Activated B cell treated with CpG ODN at 0.5 μM for 24 hours (primary cell): ENCODE results near the gene ABLIM2. TPM values are rescaled to one million over a fixed set of nuclear protein-coding genes. Genes with fewer than 3 reads are reported as not detected.

ENCODE experiments used
- ATAC-seq: fragments of 200-7000 bp; cut with Tn5 transposase; one replicate; pipeline ENCODE4 v1.10.0; 2021; ENCODE audit warnings: low read depth, mild to moderate bottlenecking, moderate library complexity
- CTCF ChIA-PET: fragments of 350-600 bp; sonication (Branson Sonifier 250); formaldehyde crosslinking; loops from one replicate; lab custom pipeline; 2021; ENCODE audit warnings: antibody characterized with exemption; lab: Charles Lee
- POLR2A ChIA-PET: fragments of 350-600 bp; sonication (Branson Sonifier 250); formaldehyde crosslinking; loops from one replicate; lab custom pipeline; 2021; ENCODE audit warnings: antibody characterized with exemption; lab: Charles Lee
- DNase-seq: peaks from one replicate; pipeline ENCODE4 v3.0.0; 2022
- H3K27ac Mint-ChIP-seq: one replicate; pipeline ENCODE4 v1.8.0; 2020; ENCODE audit warnings: mixed read lengths
- H3K27me3 Mint-ChIP-seq: one replicate; pipeline ENCODE4 v1.8.0; 2021; ENCODE audit warnings: mixed read lengths
- H3K36me3 Mint-ChIP-seq: one replicate; pipeline ENCODE4 v1.8.0; 2021; ENCODE audit warnings: low read depth, mixed read lengths
- H3K4me1 Mint-ChIP-seq: one replicate; pipeline ENCODE4 v1.8.0; 2021; ENCODE audit warnings: mixed read lengths
- H3K4me3 Mint-ChIP-seq: one replicate; pipeline ENCODE4 v1.8.0; 2020; ENCODE audit warnings: mild to moderate bottlenecking, mixed read lengths
- H3K9me3 Mint-ChIP-seq: one replicate; pipeline ENCODE4 v1.8.0; 2020; ENCODE audit warnings: mixed read lengths
- intact Hi-C: fragments of 100-400 bp; cut with micrococcal nuclease; formaldehyde crosslinking; loops from one replicate; pipeline ENCODE4 v1.15.1; 2024
- total RNA-seq: library from RNA; stranded (reverse); gene quantifications from 2 replicates; pipeline ENCODE4 v1.2.3, GENCODE V29; 2022
- TF ChIP-seq, protein P1 (sequence below): fragments of 200-600 bp; IDR thresholded peaks from one replicate; pipeline ENCODE4 v1.8.0; 2022; ENCODE audit warnings: antibody characterized with exemption, mild to moderate bottlenecking

Gene ABLIM2
- total RNA-seq, 1 donor from 2014 or later = 5.2 TPM

GRCh38 chr4:8077181-8078108 lies 81.2 kb downstream of the ABLIM2 start:
- Mint-ChIP-seq H3K4me1 (no peaks in the 10 kb centered on the region), H3K27ac (no peak overlapping the region), H3K36me3 (no peaks in the 10 kb centered on the region), H3K9me3 (no peaks in the 10 kb centered on the region), H3K4me3 (no peak overlapping the region), H3K27me3 (peaks cover 8% of the 10 kb centered on the region)
- TF ChIP-seq, protein P1, sequence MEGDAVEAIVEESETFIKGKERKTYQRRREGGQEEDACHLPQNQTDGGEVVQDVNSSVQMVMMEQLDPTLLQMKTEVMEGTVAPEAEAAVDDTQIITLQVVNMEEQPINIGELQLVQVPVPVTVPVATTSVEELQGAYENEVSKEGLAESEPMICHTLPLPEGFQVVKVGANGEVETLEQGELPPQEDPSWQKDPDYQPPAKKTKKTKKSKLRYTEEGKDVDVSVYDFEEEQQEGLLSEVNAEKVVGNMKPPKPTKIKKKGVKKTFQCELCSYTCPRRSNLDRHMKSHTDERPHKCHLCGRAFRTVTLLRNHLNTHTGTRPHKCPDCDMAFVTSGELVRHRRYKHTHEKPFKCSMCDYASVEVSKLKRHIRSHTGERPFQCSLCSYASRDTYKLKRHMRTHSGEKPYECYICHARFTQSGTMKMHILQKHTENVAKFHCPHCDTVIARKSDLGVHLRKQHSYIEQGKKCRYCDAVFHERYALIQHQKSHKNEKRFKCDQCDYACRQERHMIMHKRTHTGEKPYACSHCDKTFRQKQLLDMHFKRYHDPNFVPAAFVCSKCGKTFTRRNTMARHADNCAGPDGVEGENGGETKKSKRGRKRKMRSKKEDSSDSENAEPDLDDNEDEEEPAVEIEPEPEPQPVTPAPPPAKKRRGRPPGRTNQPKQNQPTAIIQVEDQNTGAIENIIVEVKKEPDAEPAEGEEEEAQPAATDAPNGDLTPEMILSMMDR = no peak
- DNase-seq (no peak), ATAC-seq (no peak)
- CTCF ChIA-PET = no interaction called here
- intact Hi-C loops = no loop called here
- POLR2A ChIA-PET = no interaction called here

GRCh38 chr4:8076023-8076422 lies 82.6 kb downstream of the ABLIM2 start:
- Mint-ChIP-seq H3K4me3 (no peak overlapping the region), H3K27ac (no peak overlapping the region), H3K36me3 (no peaks in the 10 kb centered on the region), H3K4me1 (no peaks in the 10 kb centered on the region), H3K9me3 (no peaks in the 10 kb centered on the region), H3K27me3 (peaks cover 9% of the 10 kb centered on the region)
- intact Hi-C loops = no loop called here
- POLR2A ChIA-PET = no interaction called here
- CTCF ChIA-PET = no interaction called here
- ATAC-seq (no peak), DNase-seq (no peak)
- TF ChIP-seq, protein P1 = no peak

GRCh38 chr4:8073206-8073863 lies 85.3 kb downstream of the ABLIM2 start:
- CTCF ChIA-PET = no interaction called here
- H3K4me3 Mint-ChIP-seq = no peak overlapping the region
- no peak for ATAC-seq
- no peaks in the 10 kb centered on the region for H3K36me3 Mint-ChIP-seq
- POLR2A ChIA-PET = no interaction called here
- peaks cover 9% of the 10 kb centered on the region for H3K27me3 Mint-ChIP-seq
- DNase-seq = no peak
- no peaks in the 10 kb centered on the region for H3K9me3 Mint-ChIP-seq
- TF ChIP-seq, protein P1 = no peak
- no peak overlapping the region for H3K27ac Mint-ChIP-seq
- intact Hi-C loops = no loop called here
- H3K4me1 Mint-ChIP-seq = no peaks in the 10 kb centered on the region

DNA sequence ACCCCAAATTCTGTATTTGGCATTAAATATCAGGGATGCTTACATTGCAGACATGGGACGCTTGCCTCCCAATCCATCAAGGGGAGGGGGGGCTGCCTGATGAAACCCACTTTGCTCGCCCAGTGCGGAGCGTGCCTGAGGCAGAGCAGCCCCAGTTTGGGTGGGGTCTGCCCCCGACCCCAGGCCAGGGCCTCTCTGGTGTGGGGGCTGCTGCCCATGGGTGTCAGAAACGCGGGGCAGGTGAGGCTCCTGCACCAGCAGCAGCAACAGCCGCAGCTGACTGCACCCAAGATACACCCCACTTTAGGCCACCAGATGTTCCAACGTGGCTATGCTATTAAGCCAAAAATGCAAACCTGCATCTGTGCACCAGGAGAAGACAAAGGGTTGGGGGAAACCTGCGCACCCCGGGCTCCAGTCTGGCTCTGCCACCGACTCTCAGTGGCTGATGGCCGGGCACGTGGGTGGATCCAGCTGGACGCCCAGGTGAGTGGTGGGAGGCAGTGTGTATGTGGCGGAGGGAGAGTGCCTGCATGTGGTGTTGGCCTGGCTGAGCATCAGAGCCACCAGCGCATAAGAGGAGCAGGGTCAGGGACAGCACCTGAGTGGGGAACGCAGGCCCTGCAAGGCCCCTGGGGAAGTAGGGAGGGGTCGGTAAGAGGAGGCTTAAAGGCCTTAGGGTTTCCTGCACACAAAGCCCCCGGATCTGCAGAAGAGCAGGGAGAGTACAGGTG lies 86.2 kb downstream of the ABLIM2 start:
- Mint-ChIP-seq H3K27ac (no peak overlapping the region), H3K9me3 (no peaks in the 10 kb centered on the region), H3K27me3 (peaks cover 9% of the 10 kb centered on the region), H3K4me1 (no peaks in the 10 kb centered on the region), H3K4me3 (no peak overlapping the region), H3K36me3 (no peaks in the 10 kb centered on the region)
- ChIA-PET POLR2A (no interaction called here), CTCF (no interaction called here)
- TF ChIP-seq, protein P1 = no peak
- no peak for ATAC-seq
- DNase-seq = no peak
- intact Hi-C loops = no loop called here

DNA sequence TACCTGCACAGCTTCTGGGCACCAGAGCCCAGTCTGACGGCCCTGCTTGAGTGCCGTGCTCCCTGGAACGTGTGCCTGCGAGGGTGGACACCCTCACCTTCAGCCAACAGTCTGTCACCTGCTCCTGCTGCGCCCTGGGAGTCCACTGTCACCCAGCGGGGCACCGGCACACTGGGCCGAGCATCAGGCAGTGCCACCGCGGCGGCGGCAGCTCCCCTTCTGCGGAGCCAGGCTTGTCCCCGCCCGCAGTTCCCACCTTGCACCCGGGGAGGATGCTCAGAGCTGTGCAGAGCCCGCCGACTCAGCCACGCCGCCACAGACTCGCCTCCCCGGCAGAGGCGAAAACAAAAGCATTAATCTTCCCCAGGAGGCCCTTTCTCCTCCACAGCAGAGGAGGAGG lies 86.8 kb downstream of the ABLIM2 start:
- ChIA-PET POLR2A (no interaction called here), CTCF (no interaction called here)
- no peak overlapping the region for H3K27ac Mint-ChIP-seq
- H3K36me3 Mint-ChIP-seq = no peaks in the 10 kb centered on the region
- no peaks in the 10 kb centered on the region for H3K4me1 Mint-ChIP-seq
- intact Hi-C loops = no loop called here
- peaks cover 9% of the 10 kb centered on the region for H3K27me3 Mint-ChIP-seq
- no peaks in the 10 kb centered on the region for H3K9me3 Mint-ChIP-seq
- no peak for ATAC-seq
- no peak overlapping the region for H3K4me3 Mint-ChIP-seq
- no peak for DNase-seq
- TF ChIP-seq, protein P1 = no peak
